HUES48 (cell line): ENCODE data around the gene KRTAP13-3.

Experiments
- H3K27ac ChIP-seq: one replicate; pipeline ENCODE4 v1.7.0; 2013; ENCODE audit warnings: low read depth, low read length, inconsistent platforms
- H3K27me3 ChIP-seq: 2 replicates; pipeline ENCODE4 v1.6.1; 2013; ENCODE audit warnings: mild to moderate bottlenecking, low read length; ENCODE audit not compliant: control insufficient read depth, insufficient read depth
- H3K36me3 ChIP-seq: 2 replicates; pipeline ENCODE4 v1.6.1; 2013; ENCODE audit warnings: low read length; ENCODE audit not compliant: control insufficient read depth, insufficient read depth
- H3K4me1 ChIP-seq: 2 replicates; pipeline ENCODE4 v1.6.1; 2013; ENCODE audit warnings: mild to moderate bottlenecking, low read length; ENCODE audit not compliant: control insufficient read depth, insufficient read depth
- H3K4me3 ChIP-seq: 2 replicates; pipeline ENCODE4 v1.5.1; 2013; ENCODE audit warnings: mild to moderate bottlenecking, low read depth, low read length
- H3K9ac ChIP-seq: 2 replicates; pipeline ENCODE4 v1.6.1; 2013; ENCODE audit warnings: mild to moderate bottlenecking, low read depth, low read length, moderate library complexity
- H3K9me3 ChIP-seq: 2 replicates; pipeline ENCODE4 v1.6.1; 2013; ENCODE audit warnings: low read length; ENCODE audit not compliant: control insufficient read depth, insufficient read depth

The KRTAP13-3 gene

DNA sequence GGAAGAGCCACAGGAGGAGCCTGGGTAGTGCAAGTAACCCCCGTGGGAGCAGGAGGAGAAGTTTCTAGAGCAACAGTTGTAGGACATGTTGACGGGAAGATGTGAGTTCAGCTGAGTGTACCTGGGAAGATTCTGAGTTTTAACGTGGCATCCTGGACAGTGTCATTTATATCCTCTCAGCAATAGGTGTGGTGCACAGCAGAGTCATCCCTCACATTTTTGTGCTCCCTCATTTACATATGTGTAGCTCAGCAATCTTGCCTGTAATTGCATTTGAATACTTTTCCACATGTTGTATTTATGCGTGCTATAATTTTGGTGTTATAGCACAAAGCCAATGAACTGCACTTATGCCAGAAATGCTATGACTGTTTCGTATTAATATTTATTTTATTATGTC lies at the start of gene KRTAP13-3:
KRTAP13-3 (minus strand) TSS at position 101 of the 400 bp plus-strand sequence; CDS start at position 87, 14 bp downstream.
- peak within 1 kb of the TSS; percentile 51 for H3K27ac ChIP-seq
- H3K36me3 ChIP-seq: no peaks in the 10 kb centered on the region

DNA sequence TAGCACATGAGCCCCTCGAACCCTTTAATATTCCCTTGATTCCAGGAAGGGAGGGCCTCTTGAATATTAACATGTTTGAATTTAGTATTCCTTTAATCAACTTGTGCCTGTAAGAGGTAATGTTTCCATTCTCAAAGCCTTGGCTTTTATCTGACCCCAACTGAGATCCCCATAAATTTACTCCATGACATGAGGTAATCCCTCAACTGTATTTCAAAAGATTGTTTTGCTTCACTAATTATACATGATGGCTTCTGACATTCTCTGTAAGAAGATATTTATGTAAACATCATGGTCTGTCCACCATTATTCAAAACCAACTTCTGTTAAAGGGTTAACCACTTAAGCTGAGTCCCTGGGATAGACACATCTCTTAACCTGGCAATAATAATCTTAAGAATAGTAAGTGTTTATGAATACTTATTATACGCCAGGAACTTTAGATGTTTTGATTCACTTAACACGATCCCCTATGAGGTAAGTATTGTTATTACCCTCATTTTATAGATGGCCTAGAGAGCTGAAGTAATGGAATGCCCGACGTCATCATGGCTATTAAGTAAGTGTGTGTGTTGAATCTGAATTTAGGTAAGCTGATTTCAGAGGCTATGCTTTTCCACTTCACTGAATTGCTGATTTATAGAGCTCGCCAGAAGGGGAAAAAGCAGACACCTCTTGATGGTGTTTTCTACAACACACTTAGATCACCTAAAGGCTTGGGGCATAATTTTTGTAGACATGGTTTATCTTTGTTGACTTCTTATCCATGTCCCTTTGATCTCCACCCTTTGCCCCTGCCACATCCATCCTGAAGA lies 43.4 kb upstream of the KRTAP13-3 start:
- Histone ChIP-seq H3K4me3 (no peak overlapping the region), H3K4me1 (no peaks in the 10 kb centered on the region), H3K27ac (no peak overlapping the region), H3K9me3 (no peaks in the 10 kb centered on the region), H3K9ac (no peak overlapping the region), H3K27me3 (no peaks in the 10 kb centered on the region), H3K36me3 (no peaks in the 10 kb centered on the region)

More for the DNA sequence above, at the start of gene KRTAP13-3:
- H3K4me1 ChIP-seq: peaks cover 30% of the 10 kb centered on the region
- H3K4me3 ChIP-seq: no peak within 1 kb of the TSS
- peaks cover 11% of the 10 kb centered on the region for H3K9me3 ChIP-seq
- H3K27me3 ChIP-seq: no peaks in the 10 kb centered on the region
- H3K9ac ChIP-seq: no peak within 1 kb of the TSS

DNA sequence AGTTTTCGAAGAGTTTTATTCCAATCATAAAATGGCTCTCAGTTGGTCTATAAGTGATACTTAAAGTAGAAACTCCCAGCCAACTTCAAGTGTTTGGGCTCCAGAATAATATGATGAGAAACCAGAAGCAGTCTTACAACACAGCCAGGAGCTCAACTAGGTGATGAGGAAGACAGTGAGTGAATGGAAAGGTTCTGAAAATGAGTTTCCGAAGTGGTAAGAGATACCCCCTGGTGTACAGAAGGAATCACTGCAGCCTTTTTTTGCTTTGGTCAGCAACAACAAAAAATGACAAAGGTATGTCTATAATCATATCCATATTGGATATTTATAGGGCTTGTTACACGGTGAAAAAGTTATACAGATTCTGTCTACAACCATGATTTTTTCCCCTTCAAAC lies 38.0 kb upstream of the KRTAP13-3 start:
- Histone ChIP-seq H3K4me1 (no peaks in the 10 kb centered on the region), H3K36me3 (no peaks in the 10 kb centered on the region), H3K9ac (no peak overlapping the region), H3K4me3 (no peak overlapping the region), H3K27ac (no peak overlapping the region), H3K27me3 (no peaks in the 10 kb centered on the region), H3K9me3 (no peaks in the 10 kb centered on the region)

- H3K4me3 ChIP-seq: no peak overlapping the region
- H3K9ac ChIP-seq: no peak overlapping the region
- peaks cover 7% of the 10 kb centered on the region for H3K4me1 ChIP-seq
- no peaks in the 10 kb centered on the region for H3K36me3 ChIP-seq
- H3K27ac ChIP-seq: no peak overlapping the region
- no peaks in the 10 kb centered on the region for H3K27me3 ChIP-seq
- no peaks in the 10 kb centered on the region for H3K9me3 ChIP-seq
Measured at GRCh38 chr21:30448514-30448913, 22.8 kb upstream of the KRTAP13-3 start.

DNA sequence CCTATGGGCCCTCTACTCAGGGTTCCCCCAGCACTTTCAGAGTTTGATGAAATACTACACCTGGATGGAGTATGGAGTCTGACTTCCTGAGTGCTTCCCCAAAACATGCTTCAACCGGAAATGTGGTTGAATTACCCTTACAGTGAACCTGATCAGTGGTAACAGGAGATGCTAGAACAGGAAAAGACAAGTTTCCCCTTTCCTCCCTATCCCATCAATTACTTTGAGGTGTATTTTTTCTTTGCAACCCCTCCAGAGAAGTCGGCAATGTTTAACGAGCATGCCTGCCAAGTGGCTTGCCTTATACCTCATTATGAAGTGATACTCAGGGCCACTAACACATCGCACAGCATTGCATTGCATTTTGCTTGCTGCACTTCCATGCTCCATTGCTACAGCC lies 21.3 kb upstream of the KRTAP13-3 start:
- no peaks in the 10 kb centered on the region for H3K36me3 ChIP-seq
- no peaks in the 10 kb centered on the region for H3K9me3 ChIP-seq
- no peaks in the 10 kb centered on the region for H3K27me3 ChIP-seq
- peaks cover 15% of the 10 kb centered on the region for H3K4me1 ChIP-seq
- H3K9ac ChIP-seq: no peak overlapping the region
- no peak overlapping the region for H3K4me3 ChIP-seq
- no peak overlapping the region for H3K27ac ChIP-seq

- peaks cover 15% of the 10 kb centered on the region for H3K4me1 ChIP-seq
- H3K4me3 ChIP-seq: no peak overlapping the region
- H3K36me3 ChIP-seq: no peaks in the 10 kb centered on the region
- no peaks in the 10 kb centered on the region for H3K9me3 ChIP-seq
- H3K9ac ChIP-seq: no peak overlapping the region
- no peaks in the 10 kb centered on the region for H3K27me3 ChIP-seq
- H3K27ac ChIP-seq: peak overlapping the region; percentile 41
Measured at GRCh38 chr21:30444204-30444603, 18.5 kb upstream of the KRTAP13-3 start.

GRCh38 chr21:30443226-30443625 lies 17.5 kb upstream of the KRTAP13-3 start:
- no peak overlapping the region for H3K27ac ChIP-seq
- H3K4me3 ChIP-seq: no peak overlapping the region; the same call in 1 of the 2 replicates
- no peaks in the 10 kb centered on the region for H3K27me3 ChIP-seq
- H3K9ac ChIP-seq: no peak overlapping the region
- H3K4me1 ChIP-seq: peaks cover 15% of the 10 kb centered on the region
- H3K9me3 ChIP-seq: no peaks in the 10 kb centered on the region
- H3K36me3 ChIP-seq: no peaks in the 10 kb centered on the region

- H3K4me1 ChIP-seq: peaks cover 15% of the 10 kb centered on the region
- no peaks in the 10 kb centered on the region for H3K9me3 ChIP-seq
- H3K9ac ChIP-seq: no peak within 1 kb of the TSS
- H3K36me3 ChIP-seq: no peaks in the 10 kb centered on the region
- H3K4me3 ChIP-seq: no peak within 1 kb of the TSS
- no peaks in the 10 kb centered on the region for H3K27me3 ChIP-seq
- no peak within 1 kb of the TSS for H3K27ac ChIP-seq
Measured at GRCh38 chr21:30439975-30440374, 14.2 kb upstream of the KRTAP13-3 start, which contains the start of gene KRTAP15-1. Gene KRTAP15-1, plus strand, starts transcription at chr21:30440275. Its CDS starts 53 bp downstream, at chr21:30440328.

GRCh38 chr21:30437010-30437565 lies 11.4 kb upstream of the KRTAP13-3 start:
- H3K9ac ChIP-seq: no peak overlapping the region
- H3K4me1 ChIP-seq: no peaks in the 10 kb centered on the region
- H3K27me3 ChIP-seq: no peaks in the 10 kb centered on the region
- H3K4me3 ChIP-seq: no peak overlapping the region
- no peaks in the 10 kb centered on the region for H3K9me3 ChIP-seq
- no peak overlapping the region for H3K27ac ChIP-seq
- no peaks in the 10 kb centered on the region for H3K36me3 ChIP-seq

DNA sequence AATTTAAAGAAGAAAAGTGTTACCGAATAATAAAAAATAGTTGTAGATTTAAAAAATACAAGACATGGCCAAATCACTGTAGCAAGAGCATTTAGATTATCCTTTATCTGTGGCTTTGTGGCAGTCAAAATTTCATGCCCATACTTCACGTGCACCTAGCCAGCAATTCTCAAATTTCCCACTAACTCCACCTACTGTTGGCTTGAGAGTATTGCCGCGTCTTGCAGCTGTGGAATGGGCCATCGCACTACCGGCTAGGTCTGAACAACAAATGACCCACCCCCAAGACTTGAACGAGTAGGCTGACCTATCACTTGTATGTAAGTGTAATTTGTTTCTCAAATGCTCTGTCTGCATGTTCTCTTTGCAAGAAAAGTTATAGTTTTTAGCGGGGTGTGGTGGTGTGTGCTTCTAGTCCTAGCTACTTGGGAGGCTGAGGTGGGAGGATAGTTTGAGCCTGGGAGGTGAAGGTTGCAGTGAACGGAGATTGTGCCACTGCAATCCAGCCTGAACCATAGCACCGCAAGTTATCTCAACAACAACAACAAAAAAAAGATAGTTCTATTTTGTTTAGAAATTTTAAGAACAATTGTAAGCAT lies 8.4 kb upstream of the KRTAP13-3 start:
- H3K9ac ChIP-seq: no peak overlapping the region
- no peaks in the 10 kb centered on the region for H3K36me3 ChIP-seq
- H3K4me3 ChIP-seq: no peak overlapping the region
- no peaks in the 10 kb centered on the region for H3K27me3 ChIP-seq
- H3K27ac ChIP-seq: no peak overlapping the region
- peaks cover 10% of the 10 kb centered on the region for H3K4me1 ChIP-seq
- no peaks in the 10 kb centered on the region for H3K9me3 ChIP-seq

GRCh38 chr21:30430170-30430655 lies 4.5 kb upstream of the KRTAP13-3 start, which contains the start of gene KRTAP13-4:
Gene KRTAP13-4, plus strand, starts transcription at chr21:30430220. Its CDS starts 56 bp downstream, at chr21:30430276.
- H3K9me3 ChIP-seq: no peaks in the 10 kb centered on the region
- H3K4me1 ChIP-seq: peaks cover 30% of the 10 kb centered on the region
- no peaks in the 10 kb centered on the region for H3K27me3 ChIP-seq
- H3K27ac ChIP-seq: no peak within 1 kb of the TSS
- H3K9ac ChIP-seq: no peak within 1 kb of the TSS
- H3K4me3 ChIP-seq: no peak within 1 kb of the TSS
- H3K36me3 ChIP-seq: no peaks in the 10 kb centered on the region
